LNCAP (cell line): Measurements from ENCODE around the gene FLACC1.

Experiments
- CTCF ChIP-seq: fragments of 450-650 bp; IDR thresholded peaks from 2 replicates; pipeline ENCODE4 v1.5.1; 2017; ENCODE audit warnings: mild to moderate bottlenecking

FLACC1 gene

GRCh38 chr2:201255408-201256033 is 101.6 kb downstream of the FLACC1 start:
- no peak for TF ChIP-seq CTCF

GRCh38 chr2:201254081-201254730 is 102.9 kb downstream of the FLACC1 start:
- no peak for TF ChIP-seq CTCF

GRCh38 chr2:201250741-201251140 is 106.4 kb downstream of the FLACC1 start:
- TF ChIP-seq CTCF: no peak

GRCh38 chr2:201249889-201250288 is 107.3 kb downstream of the FLACC1 start:
- no peak for TF ChIP-seq CTCF

GRCh38 chr2:201248288-201248844 is 108.8 kb downstream of the FLACC1 start:
- TF ChIP-seq CTCF: no peak

- TF ChIP-seq CTCF: no peak
These were observed 110.9 kb downstream of the FLACC1 start for GRCh38 chr2:201246280-201246679.

- TF ChIP-seq CTCF: no peak
These were observed 112.3 kb downstream of the FLACC1 start for GRCh38 chr2:201244829-201245228.
